NCI-H748 (cell line): ENCODE data around the gene NOP16.

Experiments used
- DNase-seq: peaks from one replicate; lab custom pipeline; 2025; ENCODE audit not compliant: unreplicated experiment; lab: John Stamatoyannopoulos, UW

NOP16 gene

GRCh38 chr5:176388003-176388443 is 375 bp downstream of the NOP16 start:
- no peak for DNase-seq

- DNase-seq: no peak
Observed at GRCh38 chr5:176387384-176387925, 943 bp downstream of the NOP16 start.

- no peak for DNase-seq
Observed at GRCh38 chr5:176386491-176386890, 1.9 kb downstream of the NOP16 start.

GRCh38 chr5:176384991-176385390 is 3.4 kb downstream of the NOP16 start:
- DNase-seq: no peak

- no peak for DNase-seq
Observed at GRCh38 chr5:176384366-176384930, 4.0 kb downstream of the NOP16 start.

GRCh38 chr5:176383961-176384360 is 4.4 kb downstream of the NOP16 start:
- DNase-seq: no peak

GRCh38 chr5:176383248-176383905 is 5.0 kb downstream of the NOP16 start:
- no peak for DNase-seq

GRCh38 chr5:176382721-176383120 is 5.7 kb downstream of the NOP16 start:
- DNase-seq: no peak

GRCh38 chr5:176381979-176382378 is 6.4 kb downstream of the NOP16 start:
- DNase-seq: no peak

GRCh38 chr5:176381423-176381822 is 7.0 kb downstream of the NOP16 start:
- no peak for DNase-seq

- no peak for DNase-seq
Observed at GRCh38 chr5:176379881-176380280, 8.5 kb downstream of the NOP16 start.

GRCh38 chr5:176373100-176373818 is 15.1 kb downstream of the NOP16 start:
- DNase-seq: no peak

GRCh38 chr5:176371621-176372539 is 16.5 kb downstream of the NOP16 start:
- no peak for DNase-seq

GRCh38 chr5:176369934-176370711 is 18.3 kb downstream of the NOP16 start:
- DNase-seq: no peak

- DNase-seq: no peak
Observed at GRCh38 chr5:176368726-176369125, 19.7 kb downstream of the NOP16 start.

GRCh38 chr5:176366232-176366894 is 22.0 kb downstream of the NOP16 start:
- peak; percentile 36 for DNase-seq

GRCh38 chr5:176365351-176366231 is 22.8 kb downstream of the NOP16 start, which contains the start of gene ARL10:
ARL10 (plus strand) TSS chr5:176365487; CDS start chr5:176365564, 77 bp downstream.
- DNase-seq: peak; percentile 68

- peak; percentile 59 for DNase-seq
Observed at GRCh38 chr5:176364765-176365350, 23.5 kb downstream of the NOP16 start.
